ENCODE data around the gene SMARCA1. TPM values are rescaled to one million over a fixed set of nuclear protein-coding genes. Genes with fewer than 3 reads are reported as not detected.
A peak's percentile ranks its signal among the peaks of the same experiment; 100 is the strongest.

Gene SMARCA1
- total and polyA plus RNA-seq, 2 experiments from 2014 or later = 66.7 to 119 TPM

DNA sequence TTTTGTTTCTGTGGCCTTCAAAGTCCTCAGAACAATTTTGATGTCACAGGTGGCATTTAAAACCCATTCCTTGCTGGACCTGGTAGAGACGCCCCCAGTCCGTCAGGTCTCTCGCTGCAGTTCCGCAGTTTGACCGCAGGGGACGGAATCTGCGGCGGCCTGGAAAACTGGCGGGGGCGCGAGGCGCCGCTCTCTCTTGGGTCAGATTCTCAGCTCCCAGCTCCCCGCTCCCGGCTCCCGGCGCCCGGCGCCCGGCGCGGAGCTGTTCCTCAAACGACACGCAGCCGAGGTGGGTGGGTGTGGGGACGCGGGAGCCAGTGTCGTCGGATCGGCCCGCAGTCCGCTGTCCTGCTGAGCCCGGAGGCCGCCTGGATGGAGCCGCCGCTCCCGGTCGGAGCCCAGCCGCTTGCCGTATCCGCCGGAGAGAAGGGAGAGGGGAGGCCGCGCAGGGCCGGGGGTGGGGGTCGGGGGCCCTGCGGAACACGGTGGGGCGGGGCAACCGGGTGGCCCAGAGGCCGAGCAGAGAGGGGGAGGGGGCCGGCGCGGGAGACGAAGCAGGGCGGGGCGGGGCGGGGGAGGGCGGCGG is 16.9 kb upstream of the SMARCA1 start, which contains the start of gene OCRL:
Gene OCRL, plus strand, starts transcription at position 192 of the 586 bp plus-strand sequence. Its CDS starts 181 bp downstream, at position 373.
- TF ChIP-seq EZH2 (IDR thresholded peaks at IDR 0.05; ENCODE audit: borderline replicate concordance) (no peak), EZH2phosphoT487 (IDR thresholded peaks at IDR 0.05; ENCODE audit: low read depth, severe bottlenecking, unreplicated experiment) (no peak)
- TF ChIP-seq, protein P1, sequence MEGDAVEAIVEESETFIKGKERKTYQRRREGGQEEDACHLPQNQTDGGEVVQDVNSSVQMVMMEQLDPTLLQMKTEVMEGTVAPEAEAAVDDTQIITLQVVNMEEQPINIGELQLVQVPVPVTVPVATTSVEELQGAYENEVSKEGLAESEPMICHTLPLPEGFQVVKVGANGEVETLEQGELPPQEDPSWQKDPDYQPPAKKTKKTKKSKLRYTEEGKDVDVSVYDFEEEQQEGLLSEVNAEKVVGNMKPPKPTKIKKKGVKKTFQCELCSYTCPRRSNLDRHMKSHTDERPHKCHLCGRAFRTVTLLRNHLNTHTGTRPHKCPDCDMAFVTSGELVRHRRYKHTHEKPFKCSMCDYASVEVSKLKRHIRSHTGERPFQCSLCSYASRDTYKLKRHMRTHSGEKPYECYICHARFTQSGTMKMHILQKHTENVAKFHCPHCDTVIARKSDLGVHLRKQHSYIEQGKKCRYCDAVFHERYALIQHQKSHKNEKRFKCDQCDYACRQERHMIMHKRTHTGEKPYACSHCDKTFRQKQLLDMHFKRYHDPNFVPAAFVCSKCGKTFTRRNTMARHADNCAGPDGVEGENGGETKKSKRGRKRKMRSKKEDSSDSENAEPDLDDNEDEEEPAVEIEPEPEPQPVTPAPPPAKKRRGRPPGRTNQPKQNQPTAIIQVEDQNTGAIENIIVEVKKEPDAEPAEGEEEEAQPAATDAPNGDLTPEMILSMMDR (IDR thresholded peaks at IDR 0.05; ENCODE audit: poor library complexity) = peak; percentile 55
- 23% methylated on average over 29 of the region's 60 CpGs for WGBS (ENCODE audit: low lambda C conversion rate, missing lambda C conversion rate)
- Histone ChIP-seq H3K27ac (peak within 1 kb of the TSS; percentile 95), H3K9me3 (ENCODE audit: low read depth) (no peaks in the 10 kb centered on the region), H3K4me1 (ENCODE audit: insufficient read depth) (no peaks in the 10 kb centered on the region), H3K4me2 (peak within 1 kb of the TSS; percentile 80), H3K79me2 (peaks cover 6% of the 10 kb centered on the region), H3K27me3 (no peaks in the 10 kb centered on the region), H3K9me2 (replicated peaks; ENCODE audit: insufficient read depth) (no peaks in the 10 kb centered on the region), H3K4me3 (peak within 1 kb of the TSS; percentile 56), H4K20me1 (ENCODE audit: insufficient read depth, poor library complexity, severe bottlenecking) (no peaks in the 10 kb centered on the region), H2AFZ (peak within 1 kb of the TSS; percentile 50), H3K36me3 (replicated peaks; ENCODE audit: insufficient read depth, low read depth) (no peaks in the 10 kb centered on the region)
- peak; percentile 82 for DNase-seq (ENCODE audit: low spot score)

DNA sequence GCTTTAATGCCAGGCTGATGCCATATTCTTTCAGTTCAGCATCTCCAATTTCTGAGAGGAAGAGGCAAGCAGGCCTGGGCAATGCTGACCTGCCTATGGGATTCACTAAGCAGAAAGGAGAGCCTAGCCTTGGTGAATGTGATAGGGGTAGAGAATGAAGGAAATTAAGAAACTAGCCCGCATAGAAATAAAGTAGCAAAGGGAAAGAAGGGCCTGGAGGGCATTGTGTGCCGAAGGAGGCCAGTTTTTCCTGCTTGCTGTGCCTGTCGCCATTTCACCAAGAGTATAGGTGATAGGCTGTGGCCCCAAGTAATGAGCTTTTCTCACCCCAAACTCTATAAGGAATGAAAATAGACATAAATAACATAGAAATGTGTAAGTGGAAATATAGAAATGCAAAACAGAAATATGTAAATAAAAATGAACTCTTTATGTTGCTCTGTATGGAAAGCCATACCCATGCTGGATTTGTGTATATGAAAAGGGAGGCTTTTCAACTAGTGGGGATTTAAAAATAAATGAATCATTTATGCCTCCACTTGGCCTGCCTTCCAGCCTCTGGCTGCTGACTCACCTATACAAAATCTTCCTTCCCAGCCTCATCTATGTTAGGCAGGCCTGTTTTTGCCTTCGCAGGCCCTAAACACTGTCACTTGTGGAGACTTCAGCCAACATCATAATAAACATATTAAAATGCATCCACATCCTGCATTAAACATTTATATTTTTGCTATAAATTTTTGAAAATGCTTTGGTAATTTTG is 11.7 kb upstream of the SMARCA1 start:
- Histone ChIP-seq H3K4me2 (no peak overlapping the region), H3K9me3 (ENCODE audit: low read depth) (no peaks in the 10 kb centered on the region), H3K79me2 (no peaks in the 10 kb centered on the region), H3K4me3 (no peak overlapping the region), H3K27ac (no peak overlapping the region), H3K4me1 (ENCODE audit: insufficient read depth) (no peaks in the 10 kb centered on the region), H2AFZ (no peak overlapping the region), H3K36me3 (replicated peaks; ENCODE audit: insufficient read depth, low read depth) (no peaks in the 10 kb centered on the region), H4K20me1 (ENCODE audit: insufficient read depth, poor library complexity, severe bottlenecking) (no peaks in the 10 kb centered on the region), H3K27me3 (no peaks in the 10 kb centered on the region), H3K9me2 (replicated peaks; ENCODE audit: insufficient read depth) (no peaks in the 10 kb centered on the region)
- no peak for DNase-seq (ENCODE audit: low spot score)
- TF ChIP-seq EZH2phosphoT487 (IDR thresholded peaks at IDR 0.05; ENCODE audit: low read depth, severe bottlenecking, unreplicated experiment) (no peak), EZH2 (IDR thresholded peaks at IDR 0.05; ENCODE audit: borderline replicate concordance) (no peak)
- TF ChIP-seq, protein P1 (IDR thresholded peaks at IDR 0.05; ENCODE audit: poor library complexity) = no peak
- WGBS (ENCODE audit: low lambda C conversion rate, missing lambda C conversion rate) = 65% methylated on average over 4 of the region's 4 CpGs

DNA sequence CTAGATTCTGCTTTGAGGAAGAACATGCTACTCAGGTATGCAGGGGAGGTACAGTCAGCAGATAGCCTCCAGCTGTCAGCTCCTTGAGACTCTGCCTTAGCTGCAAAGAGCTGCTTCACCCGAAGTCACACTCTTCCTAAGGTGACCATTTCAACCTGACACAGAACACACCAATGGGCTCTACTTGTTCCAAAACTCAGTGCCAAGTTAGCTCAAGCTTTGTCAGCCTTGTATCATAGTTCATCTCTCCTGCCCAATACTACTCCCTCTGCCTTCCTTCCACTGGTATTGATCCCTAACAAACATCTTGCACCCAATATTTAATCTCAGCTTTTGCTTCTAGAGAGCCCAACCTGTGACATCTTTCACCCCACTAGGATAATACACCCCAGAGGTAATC is 7.8 kb upstream of the SMARCA1 start:
- H3K4me2 ChIP-seq = no peak overlapping the region
- no peaks in the 10 kb centered on the region for H3K36me3 ChIP-seq (replicated peaks; ENCODE audit: insufficient read depth, low read depth)
- H3K9me2 ChIP-seq (replicated peaks; ENCODE audit: insufficient read depth) = no peaks in the 10 kb centered on the region
- H3K27me3 ChIP-seq = no peaks in the 10 kb centered on the region
- H3K79me2 ChIP-seq = no peaks in the 10 kb centered on the region
- H3K9me3 ChIP-seq (ENCODE audit: low read depth) = no peaks in the 10 kb centered on the region
- WGBS (ENCODE audit: low lambda C conversion rate, missing lambda C conversion rate) = 73% methylated on average over 1 of the region's 1 CpG
- DNase-seq (ENCODE audit: low spot score) = no peak
- H2AFZ ChIP-seq = no peak overlapping the region
- TF ChIP-seq EZH2 (IDR thresholded peaks at IDR 0.05; ENCODE audit: borderline replicate concordance) (no peak), EZH2phosphoT487 (IDR thresholded peaks at IDR 0.05; ENCODE audit: low read depth, severe bottlenecking, unreplicated experiment) (no peak)
- TF ChIP-seq, protein P1 (IDR thresholded peaks at IDR 0.05; ENCODE audit: poor library complexity) = no peak
- no peaks in the 10 kb centered on the region for H4K20me1 ChIP-seq (ENCODE audit: insufficient read depth, poor library complexity, severe bottlenecking)
- H3K4me3 ChIP-seq = no peak overlapping the region
- no peaks in the 10 kb centered on the region for H3K4me1 ChIP-seq (ENCODE audit: insufficient read depth)
- no peak overlapping the region for H3K27ac ChIP-seq

All from hepatocyte (in vitro differentiated cells).